Activated CD8-positive, alpha-beta memory T cell treated with anti-CD3 and anti-CD28 coated beads for 36 hours (primary cell): Measurements from ENCODE around the gene ZNF841. TPM values are rescaled to one million over a fixed set of nuclear protein-coding genes. Genes with fewer than 3 reads are reported as not detected.

Source experiments
- total RNA-seq, 2 experiments: library from RNA; stranded (reverse); gene quantifications; one replicate each; pipeline ENCODE4 v1.2.3, GENCODE V29; 2021

Gene ZNF841
- total RNA-seq, 2 experiments from 2014 or later: 12.9 to 13.0 TPM

Other genes with a start within 250 kb of the ZNF841 start
- gene ZNF577, start 207.8 kb downstream of the ZNF841 start, total RNA-seq: 1 to 10 TPM; 4.1 to 4.6 TPM
- 1 to 10 TPM; 9.4 to 9.9 TPM for gene ZNF649, start 190.7 kb downstream of the ZNF841 start, total RNA-seq
- 1 to 10 TPM; 4.2 to 4.7 TPM for gene ZNF613, start 168.3 kb downstream of the ZNF841 start, total RNA-seq
- 1 to 10 TPM; 4.9 to 6.0 TPM for gene ZNF350, start 108.9 kb downstream of the ZNF841 start, total RNA-seq
- gene ZNF615, start 87.6 kb downstream of the ZNF841 start, total RNA-seq: 1 to 10 TPM; 5.5 to 5.7 TPM
- gene ZNF614, start 67.4 kb downstream of the ZNF841 start, total RNA-seq: 10 to 100 TPM; 10.6 to 13.1 TPM
- gene ZNF432, start 46.9 kb downstream of the ZNF841 start, total RNA-seq: 10 to 100 TPM; 10.9 to 13.9 TPM
- 10 to 100 TPM; 10.2 to 10.8 TPM for gene ZNF616, start 44.2 kb upstream of the ZNF841 start, total RNA-seq
- gene ZNF836, start 75.9 kb upstream of the ZNF841 start, total RNA-seq: 1 to 10 TPM; 7.2 to 9.4 TPM
- gene PPP2R1A, start 94.3 kb upstream of the ZNF841 start, total RNA-seq: 100 to 1,000 TPM; 231 to 236 TPM
- 10 to 100 TPM; 18.5 to 21.8 TPM for gene ZNF766, start 173.8 kb upstream of the ZNF841 start, total RNA-seq
- 1 to 10 TPM; 4.7 to 5.2 TPM for gene ZNF480, start 201.4 kb upstream of the ZNF841 start, total RNA-seq
- 1 to 10 TPM in 1 of 2 experiments, under 1 TPM in 1; 0.82 to 1.2 TPM for gene ZNF610, start 240.5 kb upstream of the ZNF841 start, total RNA-seq